GM12872 (cell line): ENCODE data around the gene INSRR.

Experiments used
- TF ChIP-seq, protein P1 (sequence below): IDR thresholded peaks from 3 replicates; pipeline ENCODE4 v1.5.1; 2011; ENCODE audit warnings: low read depth, mild to moderate bottlenecking, low read length, moderate library complexity; ENCODE audit not compliant: insufficient read depth

The INSRR gene

DNA sequence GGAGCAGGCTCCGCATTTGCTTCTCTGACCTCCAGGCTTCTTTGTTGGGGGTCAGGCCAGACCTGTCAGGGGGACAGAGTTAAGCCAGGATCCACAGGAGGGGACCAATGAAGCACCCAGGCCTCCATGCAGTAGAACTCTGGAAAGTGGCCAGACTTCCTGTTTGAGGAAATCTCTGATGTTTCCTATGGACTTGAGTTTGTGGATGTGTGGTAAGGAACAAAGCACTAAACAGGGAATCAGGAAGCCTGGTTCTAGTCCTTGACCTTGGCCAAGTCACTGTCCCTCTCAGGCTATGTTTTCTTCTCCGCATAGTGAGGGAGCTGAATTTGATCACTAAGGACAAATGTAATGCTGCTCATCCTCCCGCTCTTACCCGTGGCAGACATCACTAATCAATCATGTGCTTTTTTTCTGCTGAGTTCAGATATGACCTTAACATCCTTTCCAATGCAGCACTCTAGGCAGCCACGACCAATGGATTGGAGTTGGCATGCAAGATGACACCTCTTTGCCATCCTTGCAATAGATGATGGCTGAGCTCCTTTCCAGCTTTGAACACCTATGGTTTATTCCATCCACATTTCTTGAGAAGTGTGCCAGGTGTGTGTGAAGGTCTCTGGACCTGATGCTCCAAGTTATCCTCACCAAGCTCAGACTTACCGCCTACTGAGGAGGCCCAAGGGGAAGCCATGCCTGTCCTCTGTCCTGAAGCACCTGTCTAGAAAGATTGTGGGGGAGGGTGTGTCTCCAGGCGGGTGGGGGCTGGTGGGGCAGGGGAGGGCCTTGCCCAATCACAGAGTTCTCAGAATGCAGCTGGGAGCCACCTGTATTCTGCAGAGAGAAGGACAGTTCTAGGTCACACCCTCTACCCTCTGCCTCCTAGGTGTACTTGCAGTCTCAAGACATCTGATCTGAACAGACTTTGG is 52.1 kb downstream of the INSRR start:
- TF ChIP-seq, protein P1, sequence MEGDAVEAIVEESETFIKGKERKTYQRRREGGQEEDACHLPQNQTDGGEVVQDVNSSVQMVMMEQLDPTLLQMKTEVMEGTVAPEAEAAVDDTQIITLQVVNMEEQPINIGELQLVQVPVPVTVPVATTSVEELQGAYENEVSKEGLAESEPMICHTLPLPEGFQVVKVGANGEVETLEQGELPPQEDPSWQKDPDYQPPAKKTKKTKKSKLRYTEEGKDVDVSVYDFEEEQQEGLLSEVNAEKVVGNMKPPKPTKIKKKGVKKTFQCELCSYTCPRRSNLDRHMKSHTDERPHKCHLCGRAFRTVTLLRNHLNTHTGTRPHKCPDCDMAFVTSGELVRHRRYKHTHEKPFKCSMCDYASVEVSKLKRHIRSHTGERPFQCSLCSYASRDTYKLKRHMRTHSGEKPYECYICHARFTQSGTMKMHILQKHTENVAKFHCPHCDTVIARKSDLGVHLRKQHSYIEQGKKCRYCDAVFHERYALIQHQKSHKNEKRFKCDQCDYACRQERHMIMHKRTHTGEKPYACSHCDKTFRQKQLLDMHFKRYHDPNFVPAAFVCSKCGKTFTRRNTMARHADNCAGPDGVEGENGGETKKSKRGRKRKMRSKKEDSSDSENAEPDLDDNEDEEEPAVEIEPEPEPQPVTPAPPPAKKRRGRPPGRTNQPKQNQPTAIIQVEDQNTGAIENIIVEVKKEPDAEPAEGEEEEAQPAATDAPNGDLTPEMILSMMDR: no peak

- TF ChIP-seq, protein P1: no peak
These were observed 53.0 kb downstream of the INSRR start for GRCh38 chr1:156805766-156806511.

GRCh38 chr1:156804572-156805243 is 54.2 kb downstream of the INSRR start:
- TF ChIP-seq, protein P1: no peak

DNA sequence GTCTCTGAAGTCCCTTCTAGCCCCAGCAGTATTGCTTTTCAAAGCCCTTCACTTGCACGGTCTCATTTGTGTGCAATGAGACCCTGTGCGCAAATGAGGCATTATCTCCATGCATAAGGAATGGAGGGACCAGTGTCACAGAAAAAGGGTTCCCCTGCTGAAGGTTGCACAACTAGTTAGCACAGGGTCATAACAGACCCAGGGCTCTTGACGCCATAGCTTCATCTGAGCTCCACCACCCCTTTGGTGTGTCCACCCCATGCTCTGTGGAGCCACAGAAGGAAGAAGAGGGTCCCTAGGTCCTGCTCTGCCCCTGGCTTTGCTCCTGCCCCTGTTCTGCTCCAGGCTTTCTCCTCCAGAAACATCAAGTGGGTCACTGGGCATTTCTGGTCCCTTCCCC is 54.9 kb downstream of the INSRR start:
- TF ChIP-seq, protein P1: no peak

DNA sequence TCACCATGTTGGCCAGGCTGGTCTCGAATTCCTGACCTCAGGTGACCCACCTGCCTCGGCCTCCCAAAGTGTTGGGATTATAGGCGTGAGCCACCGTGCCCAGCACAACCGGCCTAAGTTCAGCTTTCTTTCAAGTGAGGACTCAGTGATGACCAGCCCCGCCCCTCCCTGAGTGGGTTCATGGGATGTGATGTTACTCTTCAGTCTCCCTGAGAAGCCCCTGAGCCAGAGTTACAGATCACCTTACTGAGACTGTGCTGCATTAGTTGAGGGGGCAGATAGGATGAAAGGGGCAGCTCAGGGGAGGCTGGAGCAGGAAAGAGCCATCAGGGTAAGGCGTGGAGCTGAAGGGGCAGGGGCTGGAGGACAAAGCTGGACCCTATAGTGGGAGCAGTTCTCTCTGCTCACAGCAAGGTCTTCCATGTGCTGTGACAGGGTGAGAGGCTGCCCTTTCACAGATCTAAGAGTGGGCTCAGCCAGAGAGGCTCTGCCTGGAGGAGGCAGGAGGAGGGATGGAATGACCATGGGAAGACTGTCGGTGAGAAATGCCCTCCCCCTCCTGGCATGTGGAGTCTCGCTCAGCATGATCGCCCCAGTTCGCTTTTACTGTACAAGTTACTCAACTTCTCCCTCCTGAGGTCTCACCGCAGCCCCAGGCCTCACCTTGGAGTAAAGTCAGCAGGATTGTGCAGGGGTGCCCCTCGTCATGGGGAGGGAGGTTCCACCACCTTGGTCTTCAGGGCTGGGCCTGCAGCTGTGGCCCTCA is 55.6 kb downstream of the INSRR start:
- TF ChIP-seq, protein P1: no peak

DNA sequence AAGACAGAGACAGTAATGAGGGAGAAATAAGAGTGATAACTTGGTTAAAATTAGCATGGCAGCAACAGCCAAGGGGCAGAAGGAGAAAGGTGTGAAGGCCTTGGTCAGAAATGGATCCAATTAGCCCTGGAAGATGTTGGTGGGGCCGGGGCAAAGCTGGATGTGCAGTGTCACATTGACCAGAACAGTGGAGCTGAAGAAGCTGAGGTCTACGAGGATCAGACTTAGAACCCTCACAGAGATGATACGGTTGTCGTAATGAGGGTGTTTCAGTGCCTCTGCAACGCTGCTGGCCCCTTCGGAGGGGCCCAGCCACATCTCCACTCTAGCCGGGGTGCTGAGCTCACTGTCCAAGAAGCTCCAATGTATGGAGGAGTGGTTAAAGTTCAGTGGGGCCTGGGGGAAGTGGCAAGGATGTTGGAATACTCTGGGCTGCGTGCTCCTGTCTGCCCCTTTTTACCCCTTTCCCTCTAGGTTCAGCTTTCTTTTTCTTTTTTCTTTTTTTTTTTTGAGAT is 56.4 kb downstream of the INSRR start:
- TF ChIP-seq, protein P1: no peak
